GM12878 (cell line): ENCODE results near the gene HCAR3.

Experiments used
- EP300 ChIP-seq, 2 experiments: fragments of 150-350 bp in 1 of 2; IDR thresholded peaks; 2 replicates each; pipeline ENCODE4 v1.6.1; 2011 to 2012; ENCODE audit warnings: low read depth in 2 of 2, low read length in 2 of 2, borderline replicate concordance in 1 of 2, improper control_type of control experiment in 1 of 2, inconsistent platforms in 1 of 2; ENCODE audit not compliant: control insufficient read depth in 1 of 2
- ESRRA ChIP-seq: IDR thresholded peaks from 2 replicates; pipeline ENCODE4 v1.6.1; 2012; ENCODE audit warnings: mild to moderate bottlenecking, low read length, improper control_type of control experiment
- FOS ChIP-seq: IDR thresholded peaks from 3 replicates; pipeline ENCODE4 v1.6.1; 2011; ENCODE audit warnings: borderline replicate concordance; ENCODE audit not compliant: insufficient read length; ENCODE audit errors: extremely low read depth
- JUNB ChIP-seq: IDR thresholded peaks from 2 replicates; pipeline ENCODE4 v1.6.1; 2016; ENCODE audit warnings: antibody characterized with exemption, mild to moderate bottlenecking
- KDM1A ChIP-seq: fragments of 200-600 bp; sonication (generic); IDR thresholded peaks from 2 replicates; pipeline ENCODE4 v1.6.1; 2016; ENCODE audit warnings: borderline replicate concordance
- YY1 ChIP-seq: IDR thresholded peaks from 2 replicates; pipeline ENCODE4 v1.6.1; 2011; ENCODE audit warnings: low read depth, mild to moderate bottlenecking, low read length
- ZNF274 ChIP-seq: IDR thresholded peaks from one replicate; pipeline ENCODE4 v1.8.0; 2011; ENCODE audit not compliant: insufficient read length, insufficient read depth
- TF ChIP-seq, protein P1 (sequence below), 3 experiments: IDR thresholded peaks in 2 of 3; conservative IDR thresholded peaks in 1 of 3; 2 replicates each; pipeline ENCODE4 v1.5.1; 2011; ENCODE audit warnings: low read depth in 3 of 3, low read length in 3 of 3, mild to moderate bottlenecking in 3 of 3, control low read depth in 2 of 3, moderate library complexity in 2 of 3, inconsistent platforms in 1 of 3, mixed read lengths in 1 of 3; ENCODE audit not compliant: control insufficient read depth in 2 of 3, insufficient read depth in 1 of 3; ENCODE audit errors: extremely low read depth in 1 of 3
- TF ChIP-seq, protein P2 (sequence below): IDR thresholded peaks from 2 replicates; pipeline ENCODE4 v1.6.1; 2011; ENCODE audit warnings: low read depth, mild to moderate bottlenecking, low read length, moderate library complexity, borderline replicate concordance; ENCODE audit errors: extremely low read depth
- TF ChIP-seq, protein P3 (sequence below): fragments of 450-650 bp; IDR thresholded peaks from 2 replicates; pipeline ENCODE4 v1.6.1; 2017; ENCODE audit warnings: mild to moderate bottlenecking

DNA sequence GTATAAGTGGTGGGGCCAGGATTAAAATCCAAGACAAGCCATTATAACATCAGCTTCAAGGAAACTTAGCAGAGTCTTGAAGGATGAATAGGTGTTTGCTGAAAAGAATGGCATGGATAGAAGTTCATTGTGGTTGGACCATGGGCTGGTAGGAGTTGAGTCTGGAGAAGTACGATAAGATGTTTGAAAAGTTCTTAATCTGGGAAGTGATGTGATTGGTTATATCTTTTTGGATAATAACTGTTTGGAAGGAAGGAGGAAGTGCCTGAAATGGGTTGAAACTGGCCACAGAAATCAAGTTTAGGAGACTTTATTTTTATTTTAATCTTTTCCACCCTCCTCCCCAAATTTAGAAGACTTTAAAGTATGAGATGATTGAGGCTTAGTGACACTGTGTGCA is 41.0 kb upstream of the HCAR3 start:
- TF ChIP-seq, protein P1, sequence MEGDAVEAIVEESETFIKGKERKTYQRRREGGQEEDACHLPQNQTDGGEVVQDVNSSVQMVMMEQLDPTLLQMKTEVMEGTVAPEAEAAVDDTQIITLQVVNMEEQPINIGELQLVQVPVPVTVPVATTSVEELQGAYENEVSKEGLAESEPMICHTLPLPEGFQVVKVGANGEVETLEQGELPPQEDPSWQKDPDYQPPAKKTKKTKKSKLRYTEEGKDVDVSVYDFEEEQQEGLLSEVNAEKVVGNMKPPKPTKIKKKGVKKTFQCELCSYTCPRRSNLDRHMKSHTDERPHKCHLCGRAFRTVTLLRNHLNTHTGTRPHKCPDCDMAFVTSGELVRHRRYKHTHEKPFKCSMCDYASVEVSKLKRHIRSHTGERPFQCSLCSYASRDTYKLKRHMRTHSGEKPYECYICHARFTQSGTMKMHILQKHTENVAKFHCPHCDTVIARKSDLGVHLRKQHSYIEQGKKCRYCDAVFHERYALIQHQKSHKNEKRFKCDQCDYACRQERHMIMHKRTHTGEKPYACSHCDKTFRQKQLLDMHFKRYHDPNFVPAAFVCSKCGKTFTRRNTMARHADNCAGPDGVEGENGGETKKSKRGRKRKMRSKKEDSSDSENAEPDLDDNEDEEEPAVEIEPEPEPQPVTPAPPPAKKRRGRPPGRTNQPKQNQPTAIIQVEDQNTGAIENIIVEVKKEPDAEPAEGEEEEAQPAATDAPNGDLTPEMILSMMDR (IDR thresholded peaks at IDR 0.05 in 2 of 3, conservative IDR thresholded peaks at IDR 0.05 in 1 of 3; ENCODE audit: control insufficient read depth in 2 of 3, extremely low read depth in 1 of 3, insufficient read depth in 1 of 3, low read depth in 3 of 3, low read length in 3 of 3), result no peak
- TF ChIP-seq JUNB (no peak), FOS (no peak), KDM1A (no peak), EP300 (IDR thresholded peaks at IDR 0.05; ENCODE audit: borderline replicate concordance in 1 of 2, control insufficient read depth in 1 of 2, low read depth in 2 of 2, low read length in 2 of 2) (no peak), YY1 (no peak), ESRRA (no peak), ZNF274 (no peak)
- TF ChIP-seq, protein P2, sequence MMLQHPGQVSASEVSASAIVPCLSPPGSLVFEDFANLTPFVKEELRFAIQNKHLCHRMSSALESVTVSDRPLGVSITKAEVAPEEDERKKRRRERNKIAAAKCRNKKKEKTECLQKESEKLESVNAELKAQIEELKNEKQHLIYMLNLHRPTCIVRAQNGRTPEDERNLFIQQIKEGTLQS, result no peak
- TF ChIP-seq, protein P3, sequence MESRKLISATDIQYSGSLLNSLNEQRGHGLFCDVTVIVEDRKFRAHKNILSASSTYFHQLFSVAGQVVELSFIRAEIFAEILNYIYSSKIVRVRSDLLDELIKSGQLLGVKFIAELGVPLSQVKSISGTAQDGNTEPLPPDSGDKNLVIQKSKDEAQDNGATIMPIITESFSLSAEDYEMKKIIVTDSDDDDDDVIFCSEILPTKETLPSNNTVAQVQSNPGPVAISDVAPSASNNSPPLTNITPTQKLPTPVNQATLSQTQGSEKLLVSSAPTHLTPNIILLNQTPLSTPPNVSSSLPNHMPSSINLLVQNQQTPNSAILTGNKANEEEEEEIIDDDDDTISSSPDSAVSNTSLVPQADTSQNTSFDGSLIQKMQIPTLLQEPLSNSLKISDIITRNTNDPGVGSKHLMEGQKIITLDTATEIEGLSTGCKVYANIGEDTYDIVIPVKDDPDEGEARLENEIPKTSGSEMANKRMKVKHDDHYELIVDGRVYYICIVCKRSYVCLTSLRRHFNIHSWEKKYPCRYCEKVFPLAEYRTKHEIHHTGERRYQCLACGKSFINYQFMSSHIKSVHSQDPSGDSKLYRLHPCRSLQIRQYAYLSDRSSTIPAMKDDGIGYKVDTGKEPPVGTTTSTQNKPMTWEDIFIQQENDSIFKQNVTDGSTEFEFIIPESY, result no peak
